Measurements from ENCODE around the gene MTSS2. TPM values are rescaled to one million over a fixed set of nuclear protein-coding genes. Genes with fewer than 3 reads are reported as not detected.

MTSS2 gene, protein sequence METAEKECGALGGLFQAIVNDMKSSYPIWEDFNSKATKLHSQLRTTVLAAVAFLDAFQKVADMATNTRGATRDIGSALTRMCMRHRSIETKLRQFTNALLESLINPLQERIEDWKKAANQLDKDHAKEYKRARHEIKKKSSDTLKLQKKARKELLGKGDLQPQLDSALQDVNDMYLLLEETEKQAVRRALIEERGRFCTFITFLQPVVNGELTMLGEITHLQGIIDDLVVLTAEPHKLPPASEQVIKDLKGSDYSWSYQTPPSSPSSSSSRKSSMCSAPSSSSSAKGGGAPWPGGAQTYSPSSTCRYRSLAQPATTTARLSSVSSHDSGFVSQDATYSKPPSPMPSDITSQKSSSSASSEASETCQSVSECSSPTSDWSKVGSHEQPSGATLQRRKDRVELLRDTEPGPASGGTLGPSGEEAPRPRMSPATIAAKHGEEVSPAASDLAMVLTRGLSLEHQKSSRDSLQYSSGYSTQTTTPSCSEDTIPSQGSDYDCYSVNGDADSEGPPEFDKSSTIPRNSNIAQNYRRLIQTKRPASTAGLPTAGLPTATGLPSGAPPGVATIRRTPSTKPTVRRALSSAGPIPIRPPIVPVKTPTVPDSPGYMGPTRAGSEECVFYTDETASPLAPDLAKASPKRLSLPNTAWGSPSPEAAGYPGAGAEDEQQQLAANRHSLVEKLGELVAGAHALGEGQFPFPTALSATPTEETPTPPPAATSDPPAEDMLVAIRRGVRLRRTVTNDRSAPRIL
- total RNA-seq (2022; extraction: Qiagen RNA extraction; ENCODE audit: low read depth), result 74.1 to 102 TPM (median 97.1 TPM) in 5 replicates

DNA sequence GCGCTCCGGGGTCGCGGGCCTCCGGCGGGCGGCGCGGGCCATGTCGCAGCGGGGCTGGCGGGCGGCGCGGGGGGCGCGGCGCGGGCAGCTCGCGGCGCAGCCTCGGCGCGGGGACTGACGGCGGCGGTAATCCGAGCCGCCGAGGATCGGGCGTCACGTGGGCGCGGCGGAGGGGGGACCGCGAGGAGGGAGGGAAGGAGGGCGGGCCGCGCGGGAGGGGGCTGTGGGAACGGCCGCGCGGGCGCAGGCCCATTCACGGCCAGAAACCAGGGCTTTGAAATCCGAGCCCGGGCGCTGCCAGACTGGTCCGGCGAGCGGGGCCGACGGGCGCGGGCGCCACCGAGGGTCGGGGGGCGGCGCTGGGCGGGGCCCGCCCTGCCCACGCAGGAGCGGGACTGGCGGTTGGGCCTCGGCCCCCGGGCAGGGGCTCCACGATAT lies at the start of gene MTSS2:
TSS of gene MTSS2 (minus strand) at position 116 of the 438 bp plus-strand sequence. CDS start 262 bp downstream, outside the sequence.

DNA sequence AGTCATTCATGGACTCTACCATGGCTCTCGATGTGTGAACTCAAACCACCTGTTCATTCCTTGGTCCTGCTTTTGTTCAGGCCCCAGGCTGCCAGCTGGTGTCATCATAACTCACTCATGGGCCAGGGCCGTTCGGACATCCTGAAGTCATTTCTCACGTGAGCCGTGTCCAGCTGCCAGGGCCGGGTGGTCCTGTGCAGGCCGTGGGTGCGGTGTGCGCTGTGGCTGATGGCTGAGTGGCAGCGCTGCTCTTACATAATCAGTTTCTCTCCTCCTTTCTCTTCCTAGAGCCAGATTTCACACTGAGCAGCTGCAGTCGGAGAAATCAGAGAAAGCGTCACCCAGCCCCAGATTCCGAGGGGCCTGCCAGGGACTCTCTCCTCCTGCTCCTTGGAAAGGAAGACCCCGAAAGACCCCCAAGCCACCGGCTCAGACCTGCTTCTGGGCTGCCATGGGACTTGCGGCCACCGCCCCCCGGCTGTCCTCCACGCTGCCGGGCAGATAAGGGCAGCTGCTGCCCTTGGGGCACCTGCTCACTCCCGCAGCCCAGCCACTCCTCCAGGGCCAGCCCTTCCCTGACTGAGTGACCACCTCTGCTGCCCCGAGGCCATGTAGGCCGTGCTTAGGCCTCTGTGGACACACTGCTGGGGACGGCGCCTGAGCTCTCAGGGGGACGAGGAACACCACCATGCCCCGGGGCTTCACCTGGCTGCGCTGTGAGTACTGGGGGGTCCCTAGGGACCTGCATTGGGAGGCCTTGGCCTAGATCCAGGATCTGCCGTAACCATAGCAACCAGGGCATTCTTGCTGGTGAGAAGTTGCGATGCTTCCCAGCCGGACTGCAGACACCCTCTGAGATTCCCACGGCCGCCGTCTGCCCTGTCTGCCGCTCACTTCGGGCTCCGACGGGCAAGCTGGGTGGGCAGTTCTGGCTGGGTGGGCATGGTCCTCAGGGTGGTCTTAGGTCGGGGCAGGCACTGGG lies 39.3 kb downstream of the MTSS2 start, which contains the start of gene IL34:
TSS of gene IL34 (plus strand) at position 300 of the 982 bp plus-strand sequence. CDS start at position 689, 389 bp downstream.

Other genes starting within 250 kb of the MTSS2 start
- gene ST3GAL2, start 247.0 kb downstream of the MTSS2 start, total RNA-seq (2022; extraction: Qiagen RNA extraction; ENCODE audit: low read depth), result 19.3 to 27.1 TPM (median 24.2 TPM) in 5 replicates
- gene FCSK, start 231.5 kb downstream of the MTSS2 start, total RNA-seq (2022; extraction: Qiagen RNA extraction; ENCODE audit: low read depth), result 4.5 to 5.3 TPM (median 4.9 TPM) in 5 replicates
- 27.0 to 33.8 TPM (median 30.2 TPM) in 5 replicates for gene COG4, start 162.5 kb downstream of the MTSS2 start, total RNA-seq (2022; extraction: Qiagen RNA extraction; ENCODE audit: low read depth)
- gene SF3B3, start 162.2 kb downstream of the MTSS2 start, total RNA-seq (2022; extraction: Qiagen RNA extraction; ENCODE audit: low read depth), result 126 to 210 TPM (median 193 TPM) in 5 replicates
- 0.44 to 0.85 TPM (median 0.45 TPM) in 5 replicates for gene IL34, start 39.5 kb downstream of the MTSS2 start, total RNA-seq (2022; extraction: Qiagen RNA extraction; ENCODE audit: low read depth)
- gene VAC14, start 115.1 kb upstream of the MTSS2 start, total RNA-seq (2022; extraction: Qiagen RNA extraction; ENCODE audit: low read depth), result 28.0 to 37.2 TPM (median 33.5 TPM) in 5 replicates

All from A549 treated with GW870086 at 1 μM for 4 hours (cell line).